ENCODE measurements around the gene VTN.
A peak's percentile ranks its signal among the peaks of the same experiment; 100 is the strongest.

Gene VTN

DNA sequence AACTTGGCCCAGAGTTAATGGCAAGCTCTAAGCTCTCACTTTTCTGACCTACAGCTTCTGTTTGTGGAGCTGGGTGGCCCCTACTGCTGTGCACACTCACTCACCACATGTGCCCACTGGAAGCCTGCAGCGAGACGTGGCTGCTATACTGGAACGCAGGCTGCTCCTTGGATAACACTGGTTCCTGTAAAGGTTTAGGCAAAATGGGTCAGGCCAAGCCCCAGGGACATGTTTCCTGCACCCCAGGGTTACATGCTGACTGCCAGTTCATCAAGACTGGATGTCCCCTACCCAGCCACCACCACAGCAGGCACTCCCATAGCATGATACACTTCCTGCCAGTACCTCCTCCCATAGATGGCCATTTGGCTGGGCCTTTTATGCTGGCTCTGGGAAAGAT, 21.1 kb downstream of the VTN start:
- TF ChIP-seq, protein P1, sequence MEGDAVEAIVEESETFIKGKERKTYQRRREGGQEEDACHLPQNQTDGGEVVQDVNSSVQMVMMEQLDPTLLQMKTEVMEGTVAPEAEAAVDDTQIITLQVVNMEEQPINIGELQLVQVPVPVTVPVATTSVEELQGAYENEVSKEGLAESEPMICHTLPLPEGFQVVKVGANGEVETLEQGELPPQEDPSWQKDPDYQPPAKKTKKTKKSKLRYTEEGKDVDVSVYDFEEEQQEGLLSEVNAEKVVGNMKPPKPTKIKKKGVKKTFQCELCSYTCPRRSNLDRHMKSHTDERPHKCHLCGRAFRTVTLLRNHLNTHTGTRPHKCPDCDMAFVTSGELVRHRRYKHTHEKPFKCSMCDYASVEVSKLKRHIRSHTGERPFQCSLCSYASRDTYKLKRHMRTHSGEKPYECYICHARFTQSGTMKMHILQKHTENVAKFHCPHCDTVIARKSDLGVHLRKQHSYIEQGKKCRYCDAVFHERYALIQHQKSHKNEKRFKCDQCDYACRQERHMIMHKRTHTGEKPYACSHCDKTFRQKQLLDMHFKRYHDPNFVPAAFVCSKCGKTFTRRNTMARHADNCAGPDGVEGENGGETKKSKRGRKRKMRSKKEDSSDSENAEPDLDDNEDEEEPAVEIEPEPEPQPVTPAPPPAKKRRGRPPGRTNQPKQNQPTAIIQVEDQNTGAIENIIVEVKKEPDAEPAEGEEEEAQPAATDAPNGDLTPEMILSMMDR (IDR thresholded peaks at IDR 0.05): no peak
- Histone ChIP-seq H3K27ac (no peak overlapping the region), H3K4me3 (no peak overlapping the region)
- DNase-seq (ENCODE audit: low spot score): no peak

DNA sequence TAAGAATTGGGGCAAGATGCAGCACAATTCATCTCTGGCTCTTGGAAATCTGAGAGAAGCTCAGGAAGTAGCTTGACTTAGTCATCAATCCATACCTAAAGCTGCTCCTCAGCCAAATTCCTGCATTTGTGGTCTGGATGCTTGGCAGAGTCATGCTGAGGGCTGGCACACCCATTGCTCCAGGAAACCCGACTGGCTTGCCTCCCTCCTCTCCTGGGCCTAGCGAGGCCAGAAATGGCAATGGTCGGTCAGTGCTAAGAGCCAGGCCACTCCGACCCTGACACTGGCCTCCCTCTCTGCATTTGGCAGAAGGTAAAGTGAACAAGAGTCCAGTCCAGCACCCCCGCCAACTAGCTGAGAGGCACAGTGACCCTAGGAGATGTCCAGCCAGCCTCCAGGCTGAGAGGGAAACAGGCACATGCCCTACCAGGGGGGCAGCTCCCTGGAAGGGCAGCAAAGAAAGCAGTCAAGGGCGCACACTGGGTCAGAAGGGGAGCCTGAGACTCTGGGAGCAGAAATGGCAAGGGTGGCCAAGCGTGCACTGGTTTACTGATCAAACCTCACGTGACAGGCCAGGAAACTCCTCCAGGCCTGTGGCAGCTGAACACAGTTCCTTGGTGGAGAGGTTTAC, 22.7 kb downstream of the VTN start:
- DNase-seq (ENCODE audit: low spot score): no peak
- no peak overlapping the region for H3K4me3 ChIP-seq
- TF ChIP-seq, protein P1 (IDR thresholded peaks at IDR 0.05): no peak
- peak overlapping the region; percentile 8 to 77 for H3K27ac ChIP-seq

GRCh38 chr17:28346746-28347246, 23.3 kb downstream of the VTN start:
- Histone ChIP-seq H3K4me3 (no peak overlapping the region), H3K27ac (peak overlapping the region; percentile 45 to 77)
- DNase-seq (ENCODE audit: low spot score): no peak
- TF ChIP-seq, protein P1 (IDR thresholded peaks at IDR 0.05): no peak

DNA sequence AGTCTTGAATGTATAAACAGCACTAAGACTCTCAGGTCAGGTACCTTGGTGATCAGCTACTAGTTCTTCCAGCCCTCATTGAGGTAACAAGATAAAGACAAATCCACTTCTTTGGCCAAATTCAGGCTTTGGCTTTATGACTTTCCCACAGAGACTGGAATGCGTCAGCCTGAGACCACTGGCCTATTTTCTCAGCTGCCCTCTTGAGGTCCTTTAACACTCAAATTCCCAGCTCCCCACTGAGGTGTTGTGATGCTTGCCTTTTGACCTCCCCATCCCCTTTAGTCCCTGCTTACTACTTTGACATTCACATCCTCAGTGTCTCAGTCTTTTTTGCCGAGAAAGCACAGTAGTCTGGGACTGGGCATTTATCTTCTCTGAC, 23.9 kb downstream of the VTN start:
- H3K4me3 ChIP-seq: no peak overlapping the region
- TF ChIP-seq, protein P1 (IDR thresholded peaks at IDR 0.05): no peak
- peak overlapping the region; percentile 45 to 77 for H3K27ac ChIP-seq
- DNase-seq (ENCODE audit: low spot score): no peak

- TF ChIP-seq, protein P1 (IDR thresholded peaks at IDR 0.05): no peak
- DNase-seq (ENCODE audit: low spot score): no peak
- peak overlapping the region; percentile 45 to 77 for H3K27ac ChIP-seq
- H3K4me3 ChIP-seq: no peak overlapping the region
Observed at GRCh38 chr17:28345419-28346198, 24.5 kb downstream of the VTN start.

DNA sequence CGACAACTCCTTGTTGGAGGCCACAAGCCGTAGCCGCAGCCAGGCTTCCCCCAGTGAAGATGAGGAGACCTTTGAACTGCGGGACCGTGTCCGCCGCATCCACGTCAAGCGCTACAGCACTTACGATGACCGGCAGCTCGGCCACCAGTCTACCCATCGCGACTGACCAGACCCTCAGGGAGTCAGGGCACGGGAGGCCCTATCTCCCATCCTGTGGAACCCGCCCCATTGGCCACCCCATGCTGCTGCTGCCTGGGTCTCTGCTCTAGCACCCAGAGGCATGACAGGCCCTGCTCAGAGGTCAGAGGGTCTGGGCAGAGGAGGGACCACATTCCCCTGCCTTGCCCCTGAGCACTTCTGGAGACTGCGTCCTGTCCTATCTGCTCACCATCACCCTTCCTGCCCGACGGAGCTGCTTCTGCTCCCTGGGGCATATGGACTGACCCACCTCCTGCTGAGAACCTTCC, 25.6 kb downstream of the VTN start:
- Histone ChIP-seq H3K27ac (peak overlapping the region in 1 of 2 donors; percentile 77), H3K4me3 (no peak overlapping the region)
- no peak for DNase-seq (ENCODE audit: low spot score)
- TF ChIP-seq, protein P1 (IDR thresholded peaks at IDR 0.05): no peak

Data from coronary artery (tissue), 2 donors.